GM18499 (cell line): ENCODE measurements around the gene PRRX2.

Experiments
- ATAC-seq: cut with Tn5 transposase; IDR thresholded peaks from one replicate; pipeline ENCODE4 v1.9.1; 2021; ENCODE audit warnings: moderate number of reproducible peaks; ENCODE audit not compliant: insufficient read depth, unreplicated experiment

The PRRX2 gene

DNA sequence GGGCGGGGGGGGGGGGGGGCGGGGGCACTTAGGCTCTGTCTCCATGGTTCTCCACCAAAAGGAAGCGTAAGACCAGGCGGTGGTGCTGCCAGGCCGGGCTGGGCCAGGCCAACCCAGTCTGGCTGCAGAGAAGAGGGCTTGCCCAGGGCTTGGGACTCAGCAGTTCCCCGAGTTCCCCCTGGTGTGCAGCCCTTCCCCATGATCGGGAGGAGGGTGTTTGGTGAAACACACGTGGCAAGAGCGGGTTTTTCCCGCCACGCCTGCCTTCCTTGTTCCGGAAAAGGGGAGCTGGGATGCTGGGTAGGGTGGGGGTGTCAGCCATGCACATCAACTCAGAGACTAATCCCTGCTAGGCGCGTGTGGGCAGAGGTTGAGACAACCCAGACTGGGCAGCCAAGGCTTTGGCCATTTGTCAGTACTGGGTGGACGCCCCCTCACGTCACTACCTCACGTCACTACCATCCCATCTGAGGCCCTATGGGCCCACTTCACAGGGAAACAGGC, 32.9 kb downstream of the PRRX2 start:
- no peak for ATAC-seq

DNA sequence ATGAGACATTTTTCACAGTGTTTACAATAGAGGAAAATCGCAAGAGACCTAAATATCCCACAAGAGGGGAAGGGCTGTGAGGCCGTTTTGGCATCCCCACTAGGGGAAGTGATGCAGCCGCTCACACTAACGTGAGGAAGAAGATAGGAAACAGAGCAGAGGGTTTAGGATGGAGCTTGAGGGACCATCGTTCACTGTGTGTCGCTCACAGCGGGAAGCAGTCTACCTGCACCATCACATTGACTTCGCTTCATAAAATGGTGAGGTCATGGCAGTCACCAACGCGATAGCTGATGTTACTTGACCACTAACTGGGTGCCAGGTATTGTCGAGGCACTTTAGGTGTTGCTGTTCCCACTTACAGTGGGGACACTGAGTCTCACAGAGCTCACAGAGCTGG, 35.6 kb downstream of the PRRX2 start:
- no peak for ATAC-seq

DNA sequence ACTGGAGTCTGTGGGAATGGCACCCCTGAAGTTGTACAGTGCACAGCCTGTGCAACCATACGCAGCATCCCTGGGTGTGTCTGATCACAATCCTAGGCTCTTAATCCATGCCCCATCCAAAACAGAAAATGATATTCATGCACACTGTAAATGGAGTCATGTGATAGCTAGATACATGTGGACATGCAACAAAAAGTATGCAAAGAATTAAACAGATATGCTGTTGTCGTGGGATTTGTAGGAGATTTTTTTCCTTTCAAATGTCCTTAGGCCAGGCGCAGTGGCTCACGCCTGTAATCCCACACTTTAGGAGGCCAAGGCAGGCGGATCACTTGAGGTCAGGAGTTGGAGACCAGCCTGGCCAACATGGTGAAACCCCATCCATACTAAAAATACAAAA, 36.1 kb downstream of the PRRX2 start:
- no peak for ATAC-seq

- ATAC-seq: no peak
These were observed 37.4 kb downstream of the PRRX2 start for GRCh38 chr9:129702589-129703520.

DNA sequence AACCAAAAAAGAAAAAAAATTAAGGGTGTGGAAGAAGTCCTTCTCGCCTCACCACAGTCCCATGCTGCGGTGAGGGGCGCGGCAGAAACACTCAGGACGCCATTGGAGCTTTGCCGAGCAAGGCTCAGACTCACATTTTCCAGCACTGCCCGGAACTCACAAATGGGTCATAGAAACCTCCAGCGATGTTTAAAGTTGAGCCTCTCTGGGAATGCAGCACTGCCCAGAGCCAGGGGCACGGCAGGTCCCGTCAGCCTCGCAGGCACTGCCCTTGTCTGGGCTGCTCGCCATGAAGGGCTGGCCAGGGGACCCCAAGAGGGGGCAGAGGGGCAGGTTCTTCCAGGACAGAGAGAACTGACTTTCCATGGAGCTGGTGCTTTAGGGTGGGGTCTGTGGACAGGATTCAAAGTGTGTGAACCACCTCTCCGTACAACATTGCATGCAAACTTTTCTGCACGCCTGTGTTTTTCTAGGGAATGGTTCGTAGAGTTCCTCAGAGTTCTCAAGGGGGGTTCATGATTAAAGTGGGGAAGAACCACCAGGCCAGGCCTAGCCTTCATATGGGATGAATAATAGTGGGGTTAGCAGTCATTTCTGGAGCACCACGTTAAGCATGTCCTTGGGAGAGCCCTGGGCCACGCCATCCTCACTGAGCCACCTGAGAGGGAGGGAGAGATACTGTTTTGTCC, 38.4 kb downstream of the PRRX2 start:
- no peak for ATAC-seq

- no peak for ATAC-seq
These were observed 39.4 kb downstream of the PRRX2 start for GRCh38 chr9:129704807-129705206.

GRCh38 chr9:129708793-129709192, 43.3 kb downstream of the PRRX2 start:
- no peak for ATAC-seq

- no peak for ATAC-seq
These were observed 44.2 kb downstream of the PRRX2 start for GRCh38 chr9:129709438-129710168.

DNA sequence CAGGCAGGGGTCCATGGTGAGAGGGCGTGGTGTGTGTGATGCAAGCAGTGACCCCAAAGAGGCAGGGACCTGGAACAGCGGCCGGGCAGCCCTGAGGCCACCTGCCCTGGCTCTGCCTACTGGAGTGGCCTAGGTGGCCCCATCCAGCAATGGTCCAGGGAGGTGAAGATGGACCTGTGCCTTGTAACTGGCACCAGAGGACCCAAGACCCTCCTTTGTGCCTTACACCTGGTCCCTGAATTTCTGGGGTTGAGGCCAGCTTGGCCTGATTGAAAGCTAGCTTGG, 44.7 kb downstream of the PRRX2 start:
- no peak for ATAC-seq

DNA sequence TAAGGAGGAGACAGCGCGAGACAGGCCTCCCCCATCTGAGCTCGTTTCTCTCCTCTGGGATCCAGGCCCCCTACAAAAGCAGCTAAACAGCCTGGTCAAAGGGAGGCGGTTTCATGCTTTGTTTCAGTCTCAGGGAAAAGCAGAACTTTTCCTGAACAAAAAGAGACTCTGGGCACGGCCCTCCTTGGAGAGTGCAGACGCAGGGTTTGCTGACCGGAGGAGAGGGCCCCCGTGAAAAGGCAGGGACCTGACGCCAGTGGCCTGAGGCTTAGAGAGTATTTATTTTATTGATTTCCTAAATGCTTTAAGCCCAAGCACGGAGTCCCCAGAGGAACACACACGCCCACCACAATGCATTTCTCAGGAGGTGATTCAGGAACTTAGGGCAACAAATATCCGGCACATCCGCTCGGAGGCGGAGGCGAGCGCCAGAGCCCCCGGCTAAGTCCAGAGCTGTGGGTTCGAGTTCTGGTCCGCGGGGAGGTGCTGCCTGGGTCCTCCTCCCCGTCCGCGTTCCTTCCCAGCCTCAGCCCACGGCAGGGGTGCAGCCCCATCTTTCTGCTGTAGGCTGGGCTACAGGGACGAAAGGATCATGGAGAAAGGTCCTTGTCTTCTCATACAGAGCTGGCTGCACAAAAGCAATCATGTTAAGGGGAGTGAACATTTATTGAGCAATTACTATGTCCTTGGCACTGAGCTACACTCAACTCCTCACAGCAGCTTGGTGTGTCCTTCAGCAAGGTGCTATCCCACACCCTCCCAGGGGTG, 47.4 kb downstream of the PRRX2 start:
- no peak for ATAC-seq

DNA sequence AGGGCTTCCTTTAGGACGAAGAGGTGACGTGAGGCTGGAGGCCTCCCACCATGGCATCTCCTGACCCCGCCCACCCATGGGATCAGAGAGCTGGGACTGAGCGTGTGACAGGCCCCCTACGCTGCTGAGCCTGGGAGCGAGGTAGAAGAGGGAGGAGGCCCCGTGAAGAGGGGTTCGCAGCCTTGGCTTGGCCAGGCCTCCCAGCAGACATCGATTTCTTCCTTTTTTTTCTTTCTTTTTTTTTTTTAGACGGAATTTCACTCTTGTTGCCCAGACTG, 47.9 kb downstream of the PRRX2 start:
- no peak for ATAC-seq

GRCh38 chr9:129714511-129715061, 49.1 kb downstream of the PRRX2 start:
- no peak for ATAC-seq

DNA sequence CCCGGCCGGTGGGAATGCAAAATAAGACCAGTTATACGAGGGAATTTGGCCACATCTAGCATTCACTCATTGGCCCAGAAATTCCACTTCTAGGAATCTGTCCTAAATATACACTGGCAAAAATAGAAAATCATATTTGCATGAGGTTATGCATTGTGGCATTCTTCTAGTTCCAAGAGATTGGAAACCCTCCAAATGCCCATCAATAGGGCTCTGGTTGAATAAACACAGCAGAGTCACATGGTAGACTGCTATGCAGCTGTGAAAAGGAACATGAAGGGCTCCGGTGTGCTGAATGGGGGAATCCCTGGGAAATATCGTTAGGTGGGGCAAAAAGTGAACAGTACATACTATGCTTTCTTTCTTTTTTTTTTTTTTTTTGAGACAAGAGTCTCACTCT, 50.6 kb downstream of the PRRX2 start:
- ATAC-seq: no peak

DNA sequence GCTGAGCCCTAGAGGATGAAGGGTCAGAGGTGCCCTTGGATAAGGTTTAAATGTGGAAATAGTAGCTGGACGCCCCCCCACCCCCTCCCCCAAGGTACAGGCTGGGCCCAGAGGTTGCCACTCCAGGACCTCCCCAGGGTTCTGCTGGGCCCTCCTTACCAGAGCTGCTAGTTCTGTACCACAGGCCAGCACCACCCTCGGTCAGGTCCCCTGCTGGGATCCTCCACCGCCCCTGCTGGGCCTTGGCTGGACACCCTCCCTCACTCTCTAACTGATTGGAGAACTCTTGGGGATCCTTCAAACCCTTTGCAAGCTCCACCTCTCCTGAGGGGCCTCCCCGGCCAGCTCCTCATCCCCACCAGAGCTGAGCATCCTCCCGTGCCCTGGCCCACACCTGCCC, 52.5 kb downstream of the PRRX2 start:
- ATAC-seq: no peak

DNA sequence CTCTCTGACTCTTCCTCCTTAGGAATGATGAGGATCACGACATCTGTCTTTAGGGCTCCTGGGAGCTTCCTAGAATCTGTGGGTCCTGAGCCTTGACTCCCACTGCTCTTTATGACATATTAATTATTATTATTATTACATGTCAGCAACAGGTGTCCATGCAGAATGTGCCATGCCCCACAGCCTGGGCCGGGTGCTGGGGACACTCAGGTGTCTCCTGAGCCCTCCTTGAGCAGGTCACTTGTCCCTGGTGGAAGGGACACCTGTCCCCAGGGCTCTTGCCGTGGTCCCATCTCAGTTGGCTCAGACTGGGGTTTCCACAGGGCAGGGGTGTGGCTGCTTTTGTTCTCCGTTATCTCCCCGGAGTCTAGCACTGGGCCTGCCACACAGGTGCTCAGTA, 53.2 kb downstream of the PRRX2 start:
- no peak for ATAC-seq

DNA sequence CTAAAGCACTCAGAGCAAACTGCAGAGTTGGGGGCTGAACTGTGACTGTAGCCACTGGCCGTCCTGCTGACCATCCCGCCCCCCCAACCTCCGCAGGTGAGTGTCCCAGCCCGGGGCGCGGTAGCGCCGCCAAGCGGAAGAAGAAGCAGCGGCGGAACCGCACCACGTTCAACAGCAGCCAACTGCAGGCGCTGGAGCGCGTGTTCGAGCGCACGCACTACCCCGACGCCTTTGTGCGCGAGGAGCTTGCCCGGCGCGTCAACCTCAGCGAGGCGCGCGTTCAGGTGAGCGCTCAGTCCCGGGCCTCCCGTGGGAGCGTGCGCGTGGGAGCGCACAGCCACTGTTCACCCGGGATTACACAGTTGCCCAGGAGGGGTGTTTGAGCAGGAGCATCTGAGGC, 53.7 kb downstream of the PRRX2 start:
- ATAC-seq: no peak

- no peak for ATAC-seq
These were observed 54.9 kb downstream of the PRRX2 start for GRCh38 chr9:129720181-129720864.

- ATAC-seq: no peak
These were observed 55.6 kb downstream of the PRRX2 start for GRCh38 chr9:129720865-129721545.

DNA sequence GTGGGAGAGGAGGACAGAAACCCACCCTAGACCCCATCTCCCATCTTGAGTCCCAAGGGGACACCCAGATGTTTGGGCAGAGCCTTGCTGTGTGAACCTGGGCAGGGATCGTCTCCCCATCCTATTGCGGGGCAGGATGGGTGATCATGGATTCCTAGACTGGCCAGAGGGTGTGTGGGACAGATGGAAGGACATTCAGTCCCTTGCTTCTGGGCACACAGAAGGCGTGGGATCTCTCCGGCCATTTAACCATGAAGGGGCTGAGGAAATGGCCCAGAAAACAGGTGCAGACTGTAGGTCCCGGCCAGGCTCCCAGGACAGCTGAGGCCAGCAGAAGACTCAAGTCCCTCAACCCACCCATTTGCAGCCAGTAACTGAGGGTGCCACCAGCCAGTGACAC, 57.5 kb downstream of the PRRX2 start:
- no peak for ATAC-seq
